ENCODE results near the gene BIRC3.
A peak's percentile ranks its signal among the peaks of the same experiment; 100 is the strongest.

BIRC3 gene

GRCh38 chr11:102313238-102313940 lies 3.9 kb upstream of the BIRC3 start:
- Histone ChIP-seq H3K27ac (ENCODE audit: low read length) (peak overlapping the region; percentile 83), H3K4me3 (ENCODE audit: low read depth in 1 of 2, low read length in 2 of 2) (peak overlapping the region; percentile 45 to 51), H3K4me1 (ENCODE audit: control insufficient read depth in 1 of 2, insufficient read depth in 2 of 2, low read length in 2 of 2) (peaks cover 7 to 12% of the 10 kb centered on the region in 2 donors), H3K9me3 (ENCODE audit: control insufficient read depth in 1 of 2, low read length in 2 of 2) (no peaks in the 10 kb centered on the region), H3K27me3 (ENCODE audit: low read depth, low read length) (no peaks in the 10 kb centered on the region), H3K36me3 (ENCODE audit: control insufficient read depth in 1 of 2, insufficient read depth in 2 of 2, low read length in 2 of 2) (no peaks in the 10 kb centered on the region)

- H3K4me1 ChIP-seq (ENCODE audit: control insufficient read depth in 1 of 2, insufficient read depth in 2 of 2, low read length in 2 of 2): peaks cover 7 to 16% of the 10 kb centered on the region in 2 donors
- H3K36me3 ChIP-seq (ENCODE audit: control insufficient read depth in 1 of 2, insufficient read depth in 2 of 2, low read length in 2 of 2): no peaks in the 10 kb centered on the region
- H3K9me3 ChIP-seq (ENCODE audit: control insufficient read depth in 1 of 2, low read length in 2 of 2): no peaks in the 10 kb centered on the region
- no peak overlapping the region for H3K27ac ChIP-seq (ENCODE audit: low read length)
- H3K4me3 ChIP-seq (ENCODE audit: low read depth in 1 of 2, low read length in 2 of 2): no peak overlapping the region
- no peaks in the 10 kb centered on the region for H3K27me3 ChIP-seq (ENCODE audit: low read depth, low read length)
These were observed 2.5 kb upstream of the BIRC3 start for GRCh38 chr11:102314784-102315183.

GRCh38 chr11:102316346-102316904 lies 859 bp upstream of the BIRC3 start:
- H3K4me1 ChIP-seq (ENCODE audit: control insufficient read depth in 1 of 2, insufficient read depth in 2 of 2, low read length in 2 of 2): peaks cover 7 to 16% of the 10 kb centered on the region in 2 donors
- no peaks in the 10 kb centered on the region for H3K9me3 ChIP-seq (ENCODE audit: control insufficient read depth in 1 of 2, low read length in 2 of 2)
- no peaks in the 10 kb centered on the region for H3K27me3 ChIP-seq (ENCODE audit: low read depth, low read length)
- H3K4me3 ChIP-seq (ENCODE audit: low read depth in 1 of 2, low read length in 2 of 2): peak overlapping the region; percentile 84 to 92
- H3K27ac ChIP-seq (ENCODE audit: low read length): peak overlapping the region; percentile 90
- no peaks in the 10 kb centered on the region for H3K36me3 ChIP-seq (ENCODE audit: control insufficient read depth in 1 of 2, insufficient read depth in 2 of 2, low read length in 2 of 2)

- H3K4me1 ChIP-seq (ENCODE audit: control insufficient read depth in 1 of 2, insufficient read depth in 2 of 2, low read length in 2 of 2): peaks cover 7 to 16% of the 10 kb centered on the region in 2 donors
- no peaks in the 10 kb centered on the region for H3K27me3 ChIP-seq (ENCODE audit: low read depth, low read length)
- no peaks in the 10 kb centered on the region for H3K9me3 ChIP-seq (ENCODE audit: control insufficient read depth in 1 of 2, low read length in 2 of 2)
- H3K4me3 ChIP-seq (ENCODE audit: low read depth in 1 of 2, low read length in 2 of 2): peak overlapping the region; percentile 84 to 92
- H3K27ac ChIP-seq (ENCODE audit: low read length): peak overlapping the region; percentile 90
- no peaks in the 10 kb centered on the region for H3K36me3 ChIP-seq (ENCODE audit: control insufficient read depth in 1 of 2, insufficient read depth in 2 of 2, low read length in 2 of 2)
These were observed 452 bp downstream of the BIRC3 start for GRCh38 chr11:102317768-102318103.

- Histone ChIP-seq H3K27ac (ENCODE audit: low read length) (peak overlapping the region; percentile 90), H3K9me3 (ENCODE audit: control insufficient read depth in 1 of 2, low read length in 2 of 2) (no peaks in the 10 kb centered on the region)
These were observed 1.2 kb downstream of the BIRC3 start for GRCh38 chr11:102318469-102318868.

GRCh38 chr11:102319544-102319943 lies 2.3 kb downstream of the BIRC3 start:
- peak overlapping the region; percentile 17 to 52 for H3K4me3 ChIP-seq (ENCODE audit: low read depth in 1 of 2, low read length in 2 of 2)
- no peaks in the 10 kb centered on the region for H3K36me3 ChIP-seq (ENCODE audit: control insufficient read depth in 1 of 2, insufficient read depth in 2 of 2, low read length in 2 of 2)
- H3K27me3 ChIP-seq (ENCODE audit: low read depth, low read length): no peaks in the 10 kb centered on the region
- H3K27ac ChIP-seq (ENCODE audit: low read length): peak overlapping the region; percentile 78
- H3K4me1 ChIP-seq (ENCODE audit: control insufficient read depth in 1 of 2, insufficient read depth in 2 of 2, low read length in 2 of 2): peaks cover 0 to 12% of the 10 kb centered on the region in 2 donors
- H3K9me3 ChIP-seq (ENCODE audit: control insufficient read depth in 1 of 2, low read length in 2 of 2): no peaks in the 10 kb centered on the region

More at GRCh38 chr11:102318469-102318868, 1.2 kb downstream of the BIRC3 start:
- Histone ChIP-seq H3K36me3 (ENCODE audit: control insufficient read depth in 1 of 2, insufficient read depth in 2 of 2, low read length in 2 of 2) (no peaks in the 10 kb centered on the region), H3K4me1 (ENCODE audit: control insufficient read depth in 1 of 2, insufficient read depth in 2 of 2, low read length in 2 of 2) (peaks cover 3 to 14% of the 10 kb centered on the region in 2 donors), H3K27me3 (ENCODE audit: low read depth, low read length) (no peaks in the 10 kb centered on the region), H3K4me3 (ENCODE audit: low read depth in 1 of 2, low read length in 2 of 2) (peak overlapping the region; percentile 84 to 92)

- Histone ChIP-seq H3K4me1 (ENCODE audit: control insufficient read depth in 1 of 2, insufficient read depth in 2 of 2, low read length in 2 of 2) (peaks cover 0 to 12% of the 10 kb centered on the region in 2 donors), H3K9me3 (ENCODE audit: control insufficient read depth in 1 of 2, low read length in 2 of 2) (no peaks in the 10 kb centered on the region), H3K27me3 (ENCODE audit: low read depth, low read length) (no peaks in the 10 kb centered on the region), H3K27ac (ENCODE audit: low read length) (peak overlapping the region; percentile 25), H3K4me3 (ENCODE audit: low read depth in 1 of 2, low read length in 2 of 2) (peak overlapping the region in 1 of 2 donors; percentile 17), H3K36me3 (ENCODE audit: control insufficient read depth in 1 of 2, insufficient read depth in 2 of 2, low read length in 2 of 2) (no peaks in the 10 kb centered on the region)
These were observed 2.9 kb downstream of the BIRC3 start for GRCh38 chr11:102320188-102320587.

- Histone ChIP-seq H3K36me3 (ENCODE audit: control insufficient read depth in 1 of 2, insufficient read depth in 2 of 2, low read length in 2 of 2) (no peaks in the 10 kb centered on the region), H3K4me1 (ENCODE audit: control insufficient read depth in 1 of 2, insufficient read depth in 2 of 2, low read length in 2 of 2) (peaks cover 0 to 12% of the 10 kb centered on the region in 2 donors), H3K4me3 (ENCODE audit: low read depth in 1 of 2, low read length in 2 of 2) (no peak overlapping the region), H3K27ac (ENCODE audit: low read length) (peak overlapping the region; percentile 25), H3K9me3 (ENCODE audit: control insufficient read depth in 1 of 2, low read length in 2 of 2) (no peaks in the 10 kb centered on the region), H3K27me3 (ENCODE audit: low read depth, low read length) (no peaks in the 10 kb centered on the region)
These were observed 3.4 kb downstream of the BIRC3 start for GRCh38 chr11:102320679-102321078.

GRCh38 chr11:102322560-102322959 lies 5.3 kb downstream of the BIRC3 start:
- Histone ChIP-seq H3K4me1 (ENCODE audit: control insufficient read depth in 1 of 2, insufficient read depth in 2 of 2, low read length in 2 of 2) (peaks cover 0 to 9% of the 10 kb centered on the region in 2 donors), H3K27me3 (ENCODE audit: low read depth, low read length) (no peaks in the 10 kb centered on the region), H3K4me3 (ENCODE audit: low read depth in 1 of 2, low read length in 2 of 2) (no peak overlapping the region), H3K9me3 (ENCODE audit: control insufficient read depth in 1 of 2, low read length in 2 of 2) (no peaks in the 10 kb centered on the region), H3K36me3 (ENCODE audit: control insufficient read depth in 1 of 2, insufficient read depth in 2 of 2, low read length in 2 of 2) (peaks cover under 1 to 5% of the 10 kb centered on the region in 2 donors), H3K27ac (ENCODE audit: low read length) (no peak overlapping the region)

- Histone ChIP-seq H3K27me3 (ENCODE audit: low read depth, low read length) (no peaks in the 10 kb centered on the region), H3K9me3 (ENCODE audit: control insufficient read depth in 1 of 2, low read length in 2 of 2) (no peaks in the 10 kb centered on the region), H3K4me3 (ENCODE audit: low read depth in 1 of 2, low read length in 2 of 2) (no peak overlapping the region), H3K4me1 (ENCODE audit: control insufficient read depth in 1 of 2, insufficient read depth in 2 of 2, low read length in 2 of 2) (peaks cover 0 to 2% of the 10 kb centered on the region in 2 donors), H3K27ac (ENCODE audit: low read length) (no peak overlapping the region), H3K36me3 (ENCODE audit: control insufficient read depth in 1 of 2, insufficient read depth in 2 of 2, low read length in 2 of 2) (peaks cover 9 to 10% of the 10 kb centered on the region in 2 donors)
These were observed 6.4 kb downstream of the BIRC3 start for GRCh38 chr11:102323542-102324251.

GRCh38 chr11:102325088-102325487 lies 7.8 kb downstream of the BIRC3 start:
- no peaks in the 10 kb centered on the region for H3K4me1 ChIP-seq (ENCODE audit: control insufficient read depth in 1 of 2, insufficient read depth in 2 of 2, low read length in 2 of 2)
- no peak overlapping the region for H3K27ac ChIP-seq (ENCODE audit: low read length)
- no peaks in the 10 kb centered on the region for H3K9me3 ChIP-seq (ENCODE audit: control insufficient read depth in 1 of 2, low read length in 2 of 2)
- no peak overlapping the region for H3K4me3 ChIP-seq (ENCODE audit: low read depth in 1 of 2, low read length in 2 of 2)
- no peaks in the 10 kb centered on the region for H3K27me3 ChIP-seq (ENCODE audit: low read depth, low read length)
- peaks cover 17 to 21% of the 10 kb centered on the region in 2 donors for H3K36me3 ChIP-seq (ENCODE audit: control insufficient read depth in 1 of 2, insufficient read depth in 2 of 2, low read length in 2 of 2)

Data from muscle layer of duodenum (tissue), 2 donors.